Measurements from ENCODE around the gene JPH2. TPM values are rescaled to one million over a fixed set of nuclear protein-coding genes. Genes with fewer than 3 reads are reported as not detected.

JPH2 gene
- total RNA-seq, 1 donor from 2014 or later: 151 TPM

DNA sequence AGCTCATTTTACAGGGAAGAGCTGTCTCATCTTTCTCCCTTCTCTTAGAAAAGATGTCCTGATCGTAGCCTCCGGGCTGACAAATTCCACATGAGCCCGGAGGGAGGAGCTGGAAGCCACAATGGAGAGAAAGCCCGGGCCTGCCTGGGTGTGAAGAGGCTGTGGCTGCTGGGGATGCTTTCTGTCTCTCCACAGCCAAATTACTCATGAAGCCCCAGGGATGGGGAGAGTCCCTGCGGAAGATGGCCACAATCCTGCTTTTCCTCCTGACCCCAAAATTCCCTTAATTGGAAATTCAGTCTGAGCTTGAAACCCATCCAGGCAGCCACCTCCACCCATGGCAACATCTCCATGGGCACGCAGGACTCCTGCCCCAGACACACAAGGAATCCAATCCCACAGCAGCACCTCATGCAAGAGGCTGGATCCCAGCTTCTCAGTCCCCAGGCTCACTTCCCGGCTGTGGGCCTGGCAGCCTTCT is 32.4 kb downstream of the JPH2 start:
- TF ChIP-seq, protein P1, sequence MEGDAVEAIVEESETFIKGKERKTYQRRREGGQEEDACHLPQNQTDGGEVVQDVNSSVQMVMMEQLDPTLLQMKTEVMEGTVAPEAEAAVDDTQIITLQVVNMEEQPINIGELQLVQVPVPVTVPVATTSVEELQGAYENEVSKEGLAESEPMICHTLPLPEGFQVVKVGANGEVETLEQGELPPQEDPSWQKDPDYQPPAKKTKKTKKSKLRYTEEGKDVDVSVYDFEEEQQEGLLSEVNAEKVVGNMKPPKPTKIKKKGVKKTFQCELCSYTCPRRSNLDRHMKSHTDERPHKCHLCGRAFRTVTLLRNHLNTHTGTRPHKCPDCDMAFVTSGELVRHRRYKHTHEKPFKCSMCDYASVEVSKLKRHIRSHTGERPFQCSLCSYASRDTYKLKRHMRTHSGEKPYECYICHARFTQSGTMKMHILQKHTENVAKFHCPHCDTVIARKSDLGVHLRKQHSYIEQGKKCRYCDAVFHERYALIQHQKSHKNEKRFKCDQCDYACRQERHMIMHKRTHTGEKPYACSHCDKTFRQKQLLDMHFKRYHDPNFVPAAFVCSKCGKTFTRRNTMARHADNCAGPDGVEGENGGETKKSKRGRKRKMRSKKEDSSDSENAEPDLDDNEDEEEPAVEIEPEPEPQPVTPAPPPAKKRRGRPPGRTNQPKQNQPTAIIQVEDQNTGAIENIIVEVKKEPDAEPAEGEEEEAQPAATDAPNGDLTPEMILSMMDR (IDR thresholded peaks at IDR 0.05; ENCODE audit: borderline replicate concordance): no peak
- Histone ChIP-seq H3K4me3 (no peak overlapping the region), H3K27ac (replicated peaks) (peak overlapping the region; percentile 90), H3K9me3 (replicated peaks) (no peaks in the 10 kb centered on the region), H3K27me3 (ENCODE audit: low read depth) (no peaks in the 10 kb centered on the region), H3K4me1 (peaks cover 94% of the 10 kb centered on the region), H3K36me3 (peaks cover 12% of the 10 kb centered on the region)
- intact Hi-C loops (cut with micrococcal nuclease): no loop called here
- no peak for DNase-seq

DNA sequence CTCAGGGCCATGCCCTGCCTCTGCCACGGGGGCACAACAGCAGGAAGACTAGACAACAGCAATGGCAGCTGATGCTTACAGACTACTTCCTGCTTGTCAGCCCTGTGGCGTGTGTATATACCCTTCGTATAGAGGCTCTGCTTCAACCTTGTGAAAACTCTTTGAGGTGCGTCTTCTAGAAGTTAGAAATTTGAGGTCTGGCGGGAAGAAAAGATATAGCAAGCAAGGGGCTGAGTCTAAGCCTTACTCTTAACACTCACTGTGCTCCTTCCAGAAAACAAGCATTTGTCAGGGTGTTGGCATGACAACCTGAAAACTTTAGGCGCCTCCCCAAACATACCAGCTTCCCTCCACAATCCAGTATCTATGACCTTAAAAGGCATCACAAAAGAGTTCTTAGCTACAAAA is 33.3 kb downstream of the JPH2 start:
- TF ChIP-seq, protein P1 (IDR thresholded peaks at IDR 0.05; ENCODE audit: borderline replicate concordance): no peak
- intact Hi-C loops (cut with micrococcal nuclease): no loop called here
- peaks cover 94% of the 10 kb centered on the region for H3K4me1 ChIP-seq
- H3K27me3 ChIP-seq (ENCODE audit: low read depth): no peaks in the 10 kb centered on the region
- DNase-seq: no peak
- peak overlapping the region; percentile 90 for H3K27ac ChIP-seq (replicated peaks)
- no peaks in the 10 kb centered on the region for H3K9me3 ChIP-seq (replicated peaks)
- H3K4me3 ChIP-seq: no peak overlapping the region
- H3K36me3 ChIP-seq: peaks cover 3% of the 10 kb centered on the region

GRCh38 chr20:44151621-44152416 is 35.2 kb downstream of the JPH2 start:
- Histone ChIP-seq H3K36me3 (peaks cover 3% of the 10 kb centered on the region), H3K9me3 (replicated peaks) (no peaks in the 10 kb centered on the region), H3K4me3 (no peak overlapping the region), H3K4me1 (peaks cover 94% of the 10 kb centered on the region), H3K27me3 (ENCODE audit: low read depth) (no peaks in the 10 kb centered on the region), H3K27ac (replicated peaks) (peak overlapping the region; percentile 90)
- TF ChIP-seq, protein P1 (IDR thresholded peaks at IDR 0.05; ENCODE audit: borderline replicate concordance): no peak
- DNase-seq: peak; percentile 46
- intact Hi-C loops (cut with micrococcal nuclease): no loop called here

DNA sequence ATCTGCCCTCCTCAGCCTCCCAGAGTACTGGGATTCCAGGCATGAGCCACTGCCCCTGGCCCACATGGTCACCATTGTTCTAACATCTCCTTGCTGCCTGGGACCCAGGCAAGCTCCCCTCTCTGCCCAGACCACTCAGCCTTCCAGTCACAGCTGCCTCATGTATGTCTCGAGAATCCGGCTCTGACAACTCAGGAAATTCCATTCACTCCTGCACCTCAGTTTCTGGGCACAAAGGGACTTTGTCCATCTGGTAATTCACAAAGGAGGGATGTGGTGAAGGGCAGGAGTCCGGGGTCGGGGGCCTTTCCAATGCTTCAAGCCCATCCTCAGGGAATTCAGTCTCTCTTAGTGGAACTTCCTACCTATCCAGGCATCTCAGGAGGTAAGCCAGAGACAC is 40.7 kb downstream of the JPH2 start:
- Histone ChIP-seq H3K27ac (replicated peaks) (peak overlapping the region; percentile 90), H3K36me3 (no peaks in the 10 kb centered on the region), H3K4me3 (no peak overlapping the region), H3K9me3 (replicated peaks) (no peaks in the 10 kb centered on the region), H3K4me1 (peaks cover 96% of the 10 kb centered on the region), H3K27me3 (ENCODE audit: low read depth) (no peaks in the 10 kb centered on the region)
- no peak for DNase-seq
- intact Hi-C loops (cut with micrococcal nuclease): no loop called here
- TF ChIP-seq, protein P1 (IDR thresholded peaks at IDR 0.05; ENCODE audit: borderline replicate concordance): no peak

- peaks cover 96% of the 10 kb centered on the region for H3K4me1 ChIP-seq
- intact Hi-C loops (cut with micrococcal nuclease): no loop called here
Measured at GRCh38 chr20:44145131-44145775, 41.7 kb downstream of the JPH2 start.

More at GRCh38 chr20:44145131-44145775, 41.7 kb downstream of the JPH2 start:
- no peaks in the 10 kb centered on the region for H3K27me3 ChIP-seq (ENCODE audit: low read depth)
- peak overlapping the region; percentile 39 for H3K4me3 ChIP-seq
- H3K27ac ChIP-seq (replicated peaks): peak overlapping the region; percentile 90
- TF ChIP-seq, protein P1 (IDR thresholded peaks at IDR 0.05; ENCODE audit: borderline replicate concordance): no peak
- no peak for DNase-seq
- H3K36me3 ChIP-seq: no peaks in the 10 kb centered on the region
- no peaks in the 10 kb centered on the region for H3K9me3 ChIP-seq (replicated peaks)
